Stimulated activated CD4-positive, alpha-beta T cell treated with anti-CD3 and anti-CD28 coated beads, Interleukin-1b, Interleukin-23, amount 100 ng/mL, for 1 hour (primary cell): ENCODE results near the gene TULP4.
"Not testable (repeated sequence)": the region's sequence is repeated elsewhere in the genome, so short reads cannot be mapped to it uniquely, and the experiment has no call there.

Experiments used
- DNase-seq, 2 donors: peaks; one replicate each; pipeline ENCODE4 v3.0.0-alpha.2; 2020; ENCODE audit warnings: low read depth in 2 of 2

The TULP4 gene

GRCh38 chr6:158295976-158296853, 16.1 kb upstream of the TULP4 start:
- not testable (repeated sequence) for DNase-seq

GRCh38 chr6:158296854-158297324, 15.4 kb upstream of the TULP4 start:
- not testable (repeated sequence) for DNase-seq

GRCh38 chr6:158297657-158298056, 14.6 kb upstream of the TULP4 start:
- not testable (repeated sequence) for DNase-seq

GRCh38 chr6:158300306-158301143, 11.7 kb upstream of the TULP4 start:
- DNase-seq: not testable (repeated sequence)

- not testable (repeated sequence) for DNase-seq
These were observed 10.7 kb upstream of the TULP4 start for GRCh38 chr6:158301561-158301960.

- DNase-seq: not testable (repeated sequence)
These were observed 10.0 kb upstream of the TULP4 start for GRCh38 chr6:158302195-158302796.

- DNase-seq: no peak
These were observed 9.0 kb upstream of the TULP4 start for GRCh38 chr6:158303210-158303731.

- DNase-seq: no peak
These were observed 8.0 kb upstream of the TULP4 start for GRCh38 chr6:158304254-158304653.

- no peak for DNase-seq
These were observed 2.5 kb upstream of the TULP4 start for GRCh38 chr6:158309814-158310213.

GRCh38 chr6:158311193-158311592, 1.1 kb upstream of the TULP4 start:
- no peak for DNase-seq

GRCh38 chr6:158311626-158312025, 639 bp upstream of the TULP4 start:
- DNase-seq: no peak

GRCh38 chr6:158312672-158313397, 570 bp downstream of the TULP4 start:
- DNase-seq: no peak

GRCh38 chr6:158313989-158314388, 1.7 kb downstream of the TULP4 start:
- DNase-seq: no peak

GRCh38 chr6:158314737-158315136, 2.5 kb downstream of the TULP4 start:
- no peak for DNase-seq

- no peak for DNase-seq
These were observed 3.8 kb downstream of the TULP4 start for GRCh38 chr6:158316022-158316421.

GRCh38 chr6:158321960-158322359, 9.7 kb downstream of the TULP4 start:
- no peak for DNase-seq

GRCh38 chr6:158322400-158322723, 10.1 kb downstream of the TULP4 start:
- no peak for DNase-seq

GRCh38 chr6:158322724-158323560, 10.7 kb downstream of the TULP4 start:
- DNase-seq: no peak

GRCh38 chr6:158323561-158323958, 11.3 kb downstream of the TULP4 start:
- DNase-seq: no peak

GRCh38 chr6:158324136-158324535, 11.9 kb downstream of the TULP4 start:
- DNase-seq: no peak
